Ovary (tissue), 3 donors: Measurements from ENCODE around the gene PPP1R37.

ENCODE experiments used
- CTCF ChIP-seq, 3 donors: fragments of 450-650 bp in 2 of 3; fragments of 200-600 bp in 1 of 3; IDR thresholded peaks; one replicate each; pipeline versions ENCODE4 v1.5.1 to v1.8.0; 2016 to 2022; ENCODE audit warnings: antibody characterized with exemption in 3 of 3, mild to moderate bottlenecking in 1 of 3
- EP300 ChIP-seq: sonication (generic); formaldehyde crosslinking; IDR thresholded peaks from one replicate; pipeline ENCODE4 v1.6.1; 2017; ENCODE audit warnings: antibody characterized with exemption
- POLR2A ChIP-seq: fragments of 450-650 bp; IDR thresholded peaks from one replicate; pipeline ENCODE4 v1.6.1; 2017; ENCODE audit warnings: antibody characterized with exemption, mild to moderate bottlenecking, moderate library complexity
- donor health status: DM: no; HTN: no; CAD: no.

DNA sequence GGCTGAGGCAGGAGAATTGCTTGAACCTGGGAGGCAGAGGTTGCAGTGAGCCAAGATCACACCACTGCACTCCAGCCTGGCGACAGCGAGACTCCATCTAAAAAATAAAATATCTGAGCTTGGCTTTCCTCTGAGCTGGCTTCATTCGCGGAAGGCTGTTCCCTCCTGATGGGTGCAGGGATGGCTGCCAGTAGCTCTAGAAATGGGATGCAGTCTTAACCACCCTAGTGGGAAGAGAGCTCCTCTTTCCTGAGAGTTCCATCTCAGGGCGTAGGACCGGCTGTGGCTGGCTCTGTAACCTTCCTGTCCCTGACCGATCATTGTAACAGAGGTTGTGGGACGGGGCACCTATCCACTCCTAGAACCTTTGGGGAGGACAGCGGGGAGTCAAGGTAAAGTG is 32.4 kb downstream of the PPP1R37 start:
- TF ChIP-seq CTCF (IDR thresholded peaks at IDR 0.05) (no peak), POLR2A (no peak), EP300 (no peak)
